ENCODE results near the gene SREK1IP1. TPM values are rescaled to one million over a fixed set of nuclear protein-coding genes. Genes with fewer than 3 reads are reported as not detected.

The SREK1IP1 gene
- total and polyA plus RNA-seq, 8 donors, result 17.1 to 27.2 (median 22.6) TPM

DNA sequence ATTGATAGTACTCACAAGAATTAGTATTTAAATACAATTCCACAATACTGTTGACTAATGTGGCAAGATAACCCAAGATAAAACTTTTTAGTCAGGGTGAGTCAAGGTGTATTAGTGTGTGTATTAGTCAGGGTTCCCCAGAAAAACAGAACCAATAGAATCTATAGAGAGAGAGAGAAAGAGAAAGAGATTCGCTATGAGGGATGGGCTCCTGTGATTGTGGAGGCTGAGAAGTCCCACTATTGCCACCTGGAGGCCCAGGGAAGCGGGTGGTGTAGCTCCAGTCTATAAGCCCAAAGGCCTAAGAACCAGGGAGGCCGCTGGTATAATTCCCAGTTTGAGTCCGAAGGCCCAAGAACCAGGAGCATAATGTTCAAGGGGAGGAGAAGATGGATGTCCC lies 88.2 kb downstream of the SREK1IP1 start:
- intact Hi-C loops (cut with DNase I), result no loop called here
- DNase-seq (no peak), ATAC-seq (no peak)
- H3K27ac ChIP-seq, result no peak overlapping the region
- no peaks in the 10 kb centered on the region for H3K36me3 ChIP-seq
- H3K4me3 ChIP-seq, result no peak overlapping the region
- TF ChIP-seq, protein P1, sequence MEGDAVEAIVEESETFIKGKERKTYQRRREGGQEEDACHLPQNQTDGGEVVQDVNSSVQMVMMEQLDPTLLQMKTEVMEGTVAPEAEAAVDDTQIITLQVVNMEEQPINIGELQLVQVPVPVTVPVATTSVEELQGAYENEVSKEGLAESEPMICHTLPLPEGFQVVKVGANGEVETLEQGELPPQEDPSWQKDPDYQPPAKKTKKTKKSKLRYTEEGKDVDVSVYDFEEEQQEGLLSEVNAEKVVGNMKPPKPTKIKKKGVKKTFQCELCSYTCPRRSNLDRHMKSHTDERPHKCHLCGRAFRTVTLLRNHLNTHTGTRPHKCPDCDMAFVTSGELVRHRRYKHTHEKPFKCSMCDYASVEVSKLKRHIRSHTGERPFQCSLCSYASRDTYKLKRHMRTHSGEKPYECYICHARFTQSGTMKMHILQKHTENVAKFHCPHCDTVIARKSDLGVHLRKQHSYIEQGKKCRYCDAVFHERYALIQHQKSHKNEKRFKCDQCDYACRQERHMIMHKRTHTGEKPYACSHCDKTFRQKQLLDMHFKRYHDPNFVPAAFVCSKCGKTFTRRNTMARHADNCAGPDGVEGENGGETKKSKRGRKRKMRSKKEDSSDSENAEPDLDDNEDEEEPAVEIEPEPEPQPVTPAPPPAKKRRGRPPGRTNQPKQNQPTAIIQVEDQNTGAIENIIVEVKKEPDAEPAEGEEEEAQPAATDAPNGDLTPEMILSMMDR (IDR thresholded peaks at IDR 0.05), result no peak
- H3K4me1 ChIP-seq, result no peaks in the 10 kb centered on the region
- no peaks in the 10 kb centered on the region for H3K27me3 ChIP-seq
- no peaks in the 10 kb centered on the region for H3K9me3 ChIP-seq

GRCh38 chr5:64678374-64678773 lies 90.1 kb downstream of the SREK1IP1 start:
- no peak overlapping the region for H3K27ac ChIP-seq
- no peaks in the 10 kb centered on the region for H3K4me1 ChIP-seq
- DNase-seq (no peak), ATAC-seq (no peak)
- H3K4me3 ChIP-seq, result no peak overlapping the region
- TF ChIP-seq, protein P1 (IDR thresholded peaks at IDR 0.05), result no peak
- no peaks in the 10 kb centered on the region for H3K27me3 ChIP-seq
- no peaks in the 10 kb centered on the region for H3K9me3 ChIP-seq
- H3K36me3 ChIP-seq, result no peaks in the 10 kb centered on the region
- intact Hi-C loops (cut with DNase I), result no loop called here

DNA sequence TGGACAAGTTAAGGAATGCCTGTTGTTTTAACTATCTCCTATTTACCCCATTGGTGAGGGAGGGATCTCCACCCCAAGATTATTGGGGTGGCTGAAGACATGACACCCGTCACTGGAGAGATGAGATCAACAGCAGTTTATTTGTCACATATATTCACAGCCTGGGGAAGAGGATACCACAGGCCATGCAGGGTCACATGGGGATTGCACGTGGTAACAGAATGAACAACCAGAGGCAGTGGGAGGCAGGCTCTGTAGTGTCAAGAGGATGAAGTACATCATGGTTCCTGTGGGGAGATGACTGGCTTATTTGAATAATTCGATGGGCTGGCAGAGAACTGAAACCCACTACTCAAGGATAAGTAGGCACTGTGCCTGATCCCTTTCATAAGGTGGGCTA lies 96.8 kb downstream of the SREK1IP1 start:
- H3K27me3 ChIP-seq, result no peaks in the 10 kb centered on the region
- no peaks in the 10 kb centered on the region for H3K4me1 ChIP-seq
- ATAC-seq, result no peak
- H3K27ac ChIP-seq, result no peak overlapping the region
- TF ChIP-seq, protein P1 (IDR thresholded peaks at IDR 0.05), result no peak
- no peak overlapping the region for H3K4me3 ChIP-seq
- H3K9me3 ChIP-seq, result no peaks in the 10 kb centered on the region
- H3K36me3 ChIP-seq, result no peaks in the 10 kb centered on the region
- DNase-seq, result no peak
- intact Hi-C loops (cut with DNase I), result no loop called here

DNA sequence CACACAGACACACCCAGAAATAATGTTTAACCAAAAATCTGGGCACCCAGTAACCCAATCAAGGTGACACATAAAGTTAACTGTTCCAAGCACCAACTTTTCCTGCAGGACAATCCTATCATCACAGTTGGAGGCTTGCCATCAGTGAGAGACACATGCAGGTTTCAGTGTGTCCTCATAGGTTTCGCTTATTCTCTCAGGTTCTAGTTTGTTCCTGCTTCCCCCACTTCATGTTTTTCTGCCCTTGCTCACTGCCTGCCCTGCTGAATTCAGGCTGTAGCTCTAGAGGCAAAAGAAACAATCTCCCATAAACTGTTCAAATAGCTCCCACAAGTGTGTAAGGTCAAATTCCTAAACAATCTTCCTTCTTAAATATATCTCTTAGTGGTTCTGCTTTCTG lies 98.2 kb downstream of the SREK1IP1 start:
- no peak overlapping the region for H3K4me3 ChIP-seq
- no peaks in the 10 kb centered on the region for H3K4me1 ChIP-seq
- intact Hi-C loops (cut with DNase I), result no loop called here
- H3K27ac ChIP-seq, result no peak overlapping the region
- no peaks in the 10 kb centered on the region for H3K27me3 ChIP-seq
- TF ChIP-seq, protein P1 (IDR thresholded peaks at IDR 0.05), result no peak
- DNase-seq, result no peak
- ATAC-seq, result no peak
- H3K36me3 ChIP-seq, result no peaks in the 10 kb centered on the region
- H3K9me3 ChIP-seq, result no peaks in the 10 kb centered on the region

Other genes starting within 250 kb of the SREK1IP1 start
- under 1 TPM in 1 of 2 donors, not detected in 1; 0.45 TPM for gene SHISAL2B, start 78.2 kb downstream of the SREK1IP1 start, total RNA-seq
- gene SHISAL2B, start 78.2 kb downstream of the SREK1IP1 start, polyA plus RNA-seq (ENCODE audit: insufficient read length in 6 of 6), result 10 to 100 TPM in 1 of 6 donors, 1 to 10 TPM in 5; 7.4 to 15.2 (median 8.2) TPM
- 10 to 100 TPM; 14.3 to 16.4 TPM for gene CWC27, start 239 bp upstream of the SREK1IP1 start, total RNA-seq
- gene CWC27, start 239 bp upstream of the SREK1IP1 start, polyA plus RNA-seq (ENCODE audit: insufficient read length in 6 of 6), result 10 to 100 TPM; 32.4 to 45.4 (median 37.0) TPM

Data from left lung (tissue), 10 donors.